GF-D8 (cell line): ENCODE results near the gene VGLL2.

Experiments
- DNase-seq: peaks from one replicate; lab custom pipeline; 2025; lab: John Stamatoyannopoulos, UW

VGLL2 gene

DNA sequence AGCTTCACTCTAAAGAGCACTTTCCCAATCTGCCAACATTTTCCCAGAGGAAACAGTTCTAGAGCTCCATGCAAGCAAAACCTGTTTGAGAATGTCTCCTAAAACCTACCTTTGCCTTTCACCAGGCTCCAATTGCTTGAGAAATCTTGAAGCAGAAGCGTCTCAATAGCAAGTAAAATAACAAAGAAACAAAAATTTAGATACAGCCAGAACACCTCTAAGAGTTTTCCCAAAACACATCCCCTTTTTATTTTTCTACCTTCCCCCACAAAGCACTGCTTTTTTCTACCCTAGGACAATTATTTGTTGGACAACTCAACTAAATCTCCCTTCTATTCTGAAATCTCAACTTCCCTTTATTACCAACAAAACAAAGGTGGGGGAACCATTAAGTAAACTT, 3.6 kb downstream of the VGLL2 start:
- DNase-seq = no peak

DNA sequence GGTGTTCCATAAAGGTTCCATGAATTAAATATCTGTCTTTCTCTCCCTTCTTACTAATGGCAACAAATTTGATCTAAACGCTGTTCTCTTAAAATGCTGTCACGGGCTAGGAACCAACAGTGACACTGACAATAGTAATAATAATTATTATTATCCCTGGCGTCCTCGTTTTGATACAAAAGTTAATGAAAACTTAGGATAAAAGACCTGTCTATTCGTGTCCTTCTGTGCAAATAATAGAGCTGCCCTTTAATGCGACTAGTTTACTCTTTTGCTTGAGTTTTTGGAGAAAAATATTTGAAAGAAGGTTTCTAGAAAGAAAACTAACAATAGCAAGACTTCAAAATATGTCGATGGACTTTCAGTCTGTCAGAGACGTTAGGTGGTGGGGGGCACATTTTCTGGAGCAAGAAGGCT, 4.3 kb downstream of the VGLL2 start:
- no peak for DNase-seq

DNA sequence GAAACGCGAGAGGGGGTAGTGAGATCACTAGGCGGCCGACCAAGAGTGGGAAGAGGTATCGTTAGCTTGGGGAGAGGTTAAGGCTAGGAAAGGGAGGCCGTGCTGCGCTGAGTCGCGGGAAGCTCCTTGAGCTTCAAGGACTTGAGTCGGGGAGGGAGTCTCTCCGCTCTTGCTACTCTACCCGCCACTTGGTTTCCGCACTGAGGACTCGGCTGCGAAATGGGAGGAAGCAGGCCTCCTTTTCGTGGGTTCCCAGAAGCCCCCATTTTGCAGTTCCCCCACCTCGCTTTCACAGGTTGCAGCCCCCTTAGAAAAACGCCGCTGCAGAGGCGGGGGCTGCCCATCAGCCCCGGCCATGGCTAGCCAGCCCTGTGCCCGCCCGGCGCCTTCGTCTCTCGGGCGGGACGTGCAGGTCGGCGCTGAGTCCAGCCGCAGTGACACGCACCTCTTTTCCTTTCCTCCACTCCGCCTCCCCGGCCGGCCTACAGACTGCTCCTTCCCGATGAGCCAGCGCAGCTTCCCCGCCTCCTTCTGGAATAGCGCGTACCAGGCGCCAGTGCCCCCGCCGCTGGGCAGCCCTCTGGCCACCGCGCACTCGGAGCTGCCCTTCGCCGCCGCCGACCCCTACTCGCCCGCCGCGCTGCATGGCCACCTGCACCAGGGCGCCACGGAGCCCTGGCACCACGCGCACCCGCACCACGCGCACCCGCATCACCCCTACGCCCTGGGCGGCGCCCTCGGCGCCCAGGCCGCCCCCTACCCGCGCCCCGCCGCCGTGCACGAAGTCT, 4.9 kb downstream of the VGLL2 start:
- no peak for DNase-seq

DNA sequence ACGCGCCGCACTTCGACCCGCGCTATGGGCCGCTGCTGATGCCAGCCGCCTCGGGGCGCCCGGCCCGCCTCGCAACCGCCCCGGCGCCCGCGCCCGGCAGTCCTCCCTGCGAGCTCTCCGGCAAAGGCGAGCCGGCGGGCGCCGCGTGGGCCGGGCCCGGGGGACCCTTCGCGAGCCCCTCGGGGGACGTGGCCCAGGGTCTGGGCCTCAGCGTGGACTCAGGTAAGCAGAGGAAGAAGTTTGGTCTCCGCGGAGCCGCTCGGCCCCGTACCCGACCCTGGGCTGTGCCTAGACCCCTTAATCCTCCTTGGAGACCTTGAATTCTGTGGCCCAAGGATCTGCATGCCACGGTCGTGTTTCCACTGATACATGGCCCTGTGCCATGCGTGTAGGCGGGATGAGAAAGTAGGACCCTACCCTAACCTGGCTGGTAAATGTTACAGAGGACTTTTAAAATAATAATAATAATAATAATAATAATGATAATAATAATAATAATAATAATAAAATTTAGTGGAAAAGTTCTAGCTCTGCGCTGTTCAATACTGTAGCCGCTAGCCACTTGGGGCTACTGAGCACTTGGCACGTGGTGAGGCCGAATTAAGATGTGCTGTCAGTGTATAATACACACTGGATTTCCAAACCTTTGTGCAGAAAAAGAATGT, 5.6 kb downstream of the VGLL2 start:
- no peak for DNase-seq

DNA sequence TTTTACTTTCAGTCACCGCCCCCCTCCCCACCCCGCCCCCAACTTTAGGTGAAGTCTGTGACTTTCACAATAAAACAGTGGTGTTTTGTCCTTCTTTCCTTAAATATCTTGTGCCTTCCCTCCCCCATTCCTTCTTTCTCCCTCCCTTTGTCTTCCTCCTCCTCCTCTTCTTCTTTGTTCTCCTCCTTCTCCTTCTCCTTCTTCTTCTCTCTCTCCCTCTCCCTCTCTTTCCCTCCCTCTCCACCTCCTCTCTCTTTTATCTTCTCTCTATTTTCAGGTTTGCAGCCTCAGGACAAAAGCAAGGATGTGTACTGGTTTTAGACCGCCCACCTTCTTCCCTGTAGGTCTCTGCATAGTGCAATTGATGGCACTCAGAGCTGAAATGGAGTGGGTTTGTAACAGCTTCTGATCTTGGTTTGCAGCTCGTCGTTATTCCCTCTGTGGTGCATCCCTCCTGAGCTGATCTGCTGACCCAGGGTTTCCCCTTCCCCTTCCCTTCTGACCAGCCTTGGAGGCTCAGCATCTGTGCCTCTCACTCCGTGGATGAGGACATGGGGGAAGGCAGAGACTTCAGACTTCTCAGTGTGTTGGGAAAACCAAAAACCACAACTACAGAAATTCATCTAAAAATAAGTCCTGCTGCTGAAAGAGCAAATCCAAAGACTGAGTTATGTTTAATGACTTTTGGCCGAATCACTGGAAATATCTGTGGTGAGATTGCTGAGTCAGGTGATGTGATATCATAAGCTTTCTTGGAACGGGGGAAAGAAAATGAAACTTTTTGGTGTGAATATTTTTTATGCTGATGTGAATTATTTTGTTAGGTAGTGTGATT, 6.9 kb downstream of the VGLL2 start:
- no peak for DNase-seq

DNA sequence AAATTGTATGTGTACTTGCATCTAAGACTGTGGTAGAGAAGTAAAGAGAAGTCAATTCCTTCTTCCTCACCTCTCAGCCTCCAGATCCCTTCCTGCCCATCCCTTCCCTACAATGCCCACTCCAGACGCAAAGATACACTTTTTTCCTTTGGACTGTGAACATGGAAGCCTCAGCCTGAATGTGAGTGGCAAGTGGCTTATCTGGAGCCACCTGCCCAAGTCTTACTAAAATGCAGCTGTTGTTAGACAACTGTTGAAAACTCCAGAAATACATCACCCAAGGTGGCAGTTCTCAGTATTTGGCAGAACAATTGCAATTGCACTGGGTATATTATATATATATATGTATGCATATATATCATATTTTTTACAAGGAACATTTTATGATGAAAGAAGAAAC, 7.5 kb downstream of the VGLL2 start:
- DNase-seq = no peak

DNA sequence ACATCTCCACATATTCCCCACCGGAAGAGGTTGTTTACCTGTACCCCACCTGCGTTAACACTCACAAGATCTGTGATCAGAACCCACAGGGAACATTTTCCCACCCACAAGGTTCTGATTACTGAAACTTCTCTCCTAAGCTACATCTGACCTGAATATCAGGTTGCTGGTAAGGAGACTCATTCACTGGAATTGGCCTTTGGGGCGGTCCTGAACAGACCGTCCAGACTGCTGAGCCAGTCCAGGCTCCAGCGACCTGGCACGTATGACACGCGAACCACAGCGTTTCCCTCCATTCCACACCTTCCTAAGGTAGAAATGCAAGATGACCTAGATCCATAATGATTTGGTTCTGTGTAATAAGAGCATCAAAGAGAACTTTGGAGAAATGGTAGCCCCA, 9.8 kb downstream of the VGLL2 start:
- DNase-seq = no peak

DNA sequence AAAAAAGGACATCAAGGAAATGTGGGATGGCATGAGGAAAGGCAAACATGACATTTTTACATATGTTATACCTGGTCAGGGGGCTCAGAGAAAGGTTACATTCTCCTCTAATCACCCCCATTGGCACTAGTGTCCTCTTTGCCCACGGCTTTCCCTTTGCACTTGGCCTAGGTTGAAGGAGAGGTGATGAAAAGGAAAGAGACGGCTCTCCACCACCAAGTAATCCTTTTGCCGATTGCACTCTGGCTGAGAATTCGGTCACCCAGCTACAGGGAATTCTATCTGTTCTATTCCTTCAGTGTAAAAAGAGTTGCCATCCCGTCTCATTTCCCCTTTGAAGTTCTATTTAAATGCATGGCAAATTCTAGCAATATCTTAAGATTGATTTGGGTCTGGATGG, 10.4 kb downstream of the VGLL2 start:
- DNase-seq = no peak

DNA sequence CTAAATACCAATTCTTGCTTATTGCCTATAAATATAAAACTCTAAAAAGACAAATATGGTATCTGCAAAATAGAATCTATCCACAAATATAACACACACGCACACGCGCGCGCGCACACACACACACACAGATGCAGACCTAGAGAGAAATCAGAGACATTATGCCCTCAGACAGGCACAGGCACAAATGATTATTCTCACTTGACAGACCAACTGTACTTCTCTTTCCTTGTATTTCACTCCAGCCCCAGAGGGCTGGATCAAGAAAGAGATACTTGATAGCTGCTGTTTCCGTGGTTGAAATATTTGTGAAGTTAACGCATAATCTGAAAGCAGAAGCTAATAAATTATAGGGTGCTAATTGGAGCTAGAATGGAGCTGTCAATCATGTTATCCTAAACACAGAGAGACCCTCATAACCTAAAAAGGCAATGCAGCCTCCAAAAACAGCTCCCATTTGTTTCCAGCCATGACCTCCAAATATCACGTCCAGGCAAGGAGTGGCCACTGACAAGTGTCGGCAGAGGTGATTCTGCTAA, 11.5 kb downstream of the VGLL2 start:
- DNase-seq = no peak

DNA sequence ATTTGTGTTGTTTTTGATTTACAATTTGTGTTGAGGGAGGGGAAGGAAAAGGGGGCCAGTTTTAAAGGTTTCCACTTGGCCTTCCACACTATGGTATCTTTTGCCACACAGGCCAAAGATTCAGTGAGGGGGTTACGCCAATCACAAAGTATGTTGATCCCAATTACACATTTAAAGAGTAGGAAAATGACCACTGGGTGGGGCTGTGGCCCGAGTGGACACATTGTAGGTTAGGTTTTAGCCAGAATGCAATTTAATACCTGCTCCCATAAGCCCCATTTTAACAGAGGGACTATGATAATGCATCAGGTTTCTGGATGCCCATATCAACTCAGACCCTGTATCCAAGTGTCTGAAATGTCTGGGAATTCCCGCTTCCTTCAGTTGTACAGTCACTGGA, 15.6 kb downstream of the VGLL2 start:
- DNase-seq = no peak

DNA sequence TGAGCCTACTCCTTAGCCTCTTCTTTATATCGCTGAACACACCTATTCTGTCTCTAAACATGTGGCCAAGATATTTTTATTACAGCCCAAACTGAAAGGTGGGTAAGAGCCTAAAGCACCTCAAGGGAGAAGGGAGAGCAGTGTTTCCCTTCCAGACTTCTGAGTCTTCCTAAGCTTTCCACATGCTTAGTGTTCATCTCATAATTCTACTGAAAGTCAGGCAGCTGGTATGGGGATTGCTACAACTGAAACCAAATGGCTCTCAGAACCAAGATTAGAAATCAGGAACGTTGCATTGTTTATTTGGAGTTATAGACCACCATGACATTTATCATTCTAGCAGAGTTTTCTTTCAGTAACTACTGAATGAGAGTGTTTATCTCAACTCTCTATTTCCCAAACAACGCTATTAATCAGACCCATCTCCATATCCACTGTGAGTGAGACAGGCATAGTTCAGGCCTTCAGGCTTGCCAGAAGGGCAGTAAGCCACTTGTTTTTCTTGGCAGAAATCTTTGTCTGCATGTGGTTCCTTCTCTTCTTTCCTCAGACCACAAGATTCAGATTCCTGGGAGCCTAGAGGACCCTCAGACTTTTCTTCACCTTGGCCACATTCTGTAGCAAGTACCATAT, 22.8 kb downstream of the VGLL2 start:
- DNase-seq = no peak

DNA sequence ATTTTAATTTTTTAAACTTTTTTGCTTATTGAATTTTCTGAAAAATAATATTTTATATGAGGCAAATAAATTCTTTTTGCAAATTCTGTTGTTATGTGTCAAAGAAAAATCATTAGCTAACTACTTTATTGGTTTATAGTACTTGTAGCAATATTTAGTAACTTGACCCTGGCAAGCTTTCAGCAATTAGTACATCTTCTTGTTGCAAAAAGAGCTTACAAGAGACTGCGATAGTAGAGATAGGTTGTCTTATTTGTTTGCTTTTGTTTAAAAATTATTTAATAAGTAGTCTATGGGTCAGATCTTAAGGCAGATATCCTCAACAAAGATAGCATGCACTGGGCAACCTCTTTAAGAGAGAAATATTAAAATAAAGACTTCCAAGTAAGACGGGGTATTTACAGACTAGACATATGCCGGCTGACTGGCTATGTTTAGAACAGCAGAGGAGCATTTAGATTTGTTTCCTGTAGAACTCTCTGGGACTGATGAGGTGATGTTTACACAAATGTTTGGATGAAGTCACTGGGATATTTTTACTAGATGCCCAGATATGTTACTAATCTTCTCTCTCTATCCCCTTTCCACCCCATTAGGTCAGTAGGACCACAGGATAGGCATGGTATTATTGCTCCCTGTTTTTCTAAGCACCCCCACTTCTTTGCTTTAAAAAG, 25.0 kb downstream of the VGLL2 start:
- no peak for DNase-seq

DNA sequence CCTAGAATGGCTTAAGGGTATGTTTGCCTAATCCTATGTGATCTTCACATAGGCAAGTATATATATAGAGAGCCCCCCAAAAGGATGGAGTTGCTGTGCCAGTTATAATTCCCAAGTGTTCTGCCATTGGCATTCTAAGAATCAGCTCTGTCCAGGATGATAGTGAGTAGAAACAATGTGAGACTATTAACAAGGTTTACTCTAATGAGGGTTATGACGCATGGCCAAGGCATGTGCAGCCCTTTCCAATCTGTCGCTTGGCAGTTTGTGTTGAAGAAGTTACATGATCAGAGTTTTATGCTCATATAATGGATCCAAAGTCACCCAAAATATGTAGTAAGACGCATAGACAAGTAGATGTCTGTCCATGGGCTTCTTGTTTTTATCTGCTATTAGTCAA, 33.6 kb downstream of the VGLL2 start:
- no peak for DNase-seq

DNA sequence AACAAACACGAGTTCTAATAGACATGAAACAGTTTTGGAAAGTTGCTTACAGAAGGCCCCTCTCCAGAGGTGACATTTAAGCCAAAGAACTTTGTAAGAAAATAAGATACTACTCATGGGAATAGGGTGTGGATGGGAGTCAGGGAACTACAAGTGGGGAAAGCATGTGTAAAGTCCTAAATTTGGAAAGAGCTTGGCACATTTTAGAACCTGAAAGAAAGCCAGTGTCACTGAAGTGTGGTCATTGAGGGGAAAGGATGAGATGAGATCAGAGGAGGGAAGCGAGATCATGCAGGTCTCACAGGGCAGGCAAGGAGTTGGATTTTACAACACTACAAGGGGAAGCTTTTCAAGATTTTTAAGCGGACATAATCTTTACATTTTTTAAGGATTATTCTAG, 38.0 kb downstream of the VGLL2 start:
- no peak for DNase-seq

DNA sequence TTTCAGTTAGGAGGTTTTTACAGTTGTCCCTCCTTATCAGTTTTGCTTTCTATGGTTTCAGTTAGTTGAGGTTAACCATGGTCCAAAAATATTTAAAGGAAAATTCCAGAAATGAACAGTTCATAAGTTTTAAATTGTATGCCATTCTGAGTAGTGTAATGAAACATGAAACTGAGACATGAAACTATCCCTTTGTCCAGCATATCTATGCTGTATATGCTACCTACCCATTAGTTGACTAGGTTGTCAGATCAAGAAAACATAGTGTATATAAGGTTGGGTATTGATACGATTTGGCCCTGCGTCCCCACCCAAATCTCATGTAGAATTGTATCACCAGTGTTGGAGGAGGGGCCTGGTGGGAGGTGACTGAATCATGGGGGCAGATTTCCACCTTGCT, 39.1 kb downstream of the VGLL2 start:
- DNase-seq = no peak

DNA sequence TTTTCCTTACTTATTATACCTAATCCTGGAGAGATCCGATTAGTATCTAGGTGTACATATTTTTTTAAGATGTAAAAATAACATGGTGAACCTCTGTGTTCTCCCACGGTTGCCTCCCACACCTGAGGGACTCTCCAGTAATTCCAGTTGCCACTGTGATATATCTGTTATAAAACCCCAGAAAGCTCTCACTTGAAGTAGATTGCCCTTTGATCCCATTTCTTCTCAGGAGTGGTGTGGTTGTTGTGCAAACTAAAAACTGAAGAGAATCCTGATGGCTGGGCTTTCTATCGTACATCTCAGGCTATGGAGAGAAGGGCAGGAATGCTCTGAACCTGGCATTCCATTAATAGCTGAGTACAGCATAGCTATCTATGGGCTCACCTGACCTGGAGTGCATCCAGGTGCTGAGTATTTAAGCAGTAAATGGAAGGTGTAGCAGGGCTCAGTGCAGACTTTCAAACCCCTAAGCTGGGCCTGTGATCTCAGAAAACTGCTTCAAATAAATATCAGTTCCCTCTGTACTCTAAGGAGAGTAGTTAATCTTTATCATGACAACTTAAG, 41.0 kb downstream of the VGLL2 start:
- DNase-seq = no peak

DNA sequence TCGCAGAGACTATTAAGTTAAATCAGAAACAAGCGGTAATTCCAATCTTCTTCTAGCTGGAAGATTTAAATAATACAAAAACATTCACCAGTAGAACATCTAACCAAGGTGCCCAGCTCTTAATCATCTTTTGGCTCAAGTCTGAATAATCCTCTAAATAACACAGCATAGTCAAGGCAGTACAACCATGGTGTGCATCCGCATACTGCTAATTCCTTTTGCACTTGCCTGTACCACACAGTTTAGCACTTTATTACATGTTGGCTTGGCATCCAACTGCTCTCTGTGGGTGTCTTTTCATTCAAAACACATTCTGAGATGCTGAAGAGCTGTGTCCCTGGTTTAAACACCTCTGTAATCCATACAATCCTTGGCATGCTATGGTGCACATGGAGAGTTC, 42.3 kb downstream of the VGLL2 start:
- no peak for DNase-seq

DNA sequence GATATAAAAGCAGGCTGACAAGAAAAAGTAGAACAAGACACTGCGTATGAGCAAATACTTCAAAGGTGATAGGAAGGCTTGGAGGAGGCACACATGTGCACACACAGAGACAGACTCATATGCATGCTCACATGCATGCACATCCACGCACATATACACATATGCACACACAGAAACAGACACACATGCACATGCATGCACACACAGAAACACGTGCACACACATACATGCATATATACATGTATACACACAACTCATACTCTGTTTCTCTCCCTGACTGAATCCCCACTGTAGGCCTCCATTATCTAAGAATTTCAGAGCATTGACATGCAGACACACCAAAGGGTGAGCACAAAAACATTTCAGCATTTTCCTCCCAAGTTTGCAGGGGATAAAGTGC, 43.7 kb downstream of the VGLL2 start:
- no peak for DNase-seq

DNA sequence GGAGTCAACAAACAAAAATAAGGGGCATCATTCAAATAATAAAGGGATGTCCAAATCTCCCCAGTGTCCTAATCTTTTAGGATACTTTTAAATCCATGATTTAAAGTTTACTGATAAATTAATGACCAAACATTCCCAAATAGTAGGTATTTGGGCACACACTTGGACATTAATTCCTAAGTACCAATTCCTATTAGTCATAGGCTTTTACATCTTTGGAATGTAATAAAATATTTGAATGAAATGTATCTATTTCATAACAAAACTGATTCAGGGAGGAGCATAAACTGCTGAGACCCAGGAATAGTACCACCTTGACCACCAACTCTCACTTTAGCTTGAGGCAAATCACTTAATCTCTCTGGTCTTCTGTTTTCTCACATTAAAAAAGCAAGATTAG, 44.3 kb downstream of the VGLL2 start:
- no peak for DNase-seq

DNA sequence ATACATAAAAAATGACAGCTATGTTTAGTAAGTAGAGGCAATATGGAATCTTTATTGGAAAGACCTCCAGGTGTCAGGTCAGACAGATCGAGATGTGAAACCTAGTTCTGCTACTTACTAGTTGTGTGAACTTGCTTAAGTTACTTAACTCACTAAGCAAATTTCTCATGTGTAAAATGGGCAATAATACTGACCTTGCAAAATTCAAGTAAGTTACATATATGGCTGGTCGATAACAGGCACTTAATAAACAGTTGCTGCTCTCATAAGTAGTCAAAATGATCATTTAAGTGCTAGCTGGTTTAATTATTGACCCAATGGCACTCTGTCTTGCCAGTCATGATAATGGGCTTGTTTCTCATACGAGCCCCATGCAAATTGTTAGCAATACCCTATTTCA, 46.0 kb downstream of the VGLL2 start:
- no peak for DNase-seq

DNA sequence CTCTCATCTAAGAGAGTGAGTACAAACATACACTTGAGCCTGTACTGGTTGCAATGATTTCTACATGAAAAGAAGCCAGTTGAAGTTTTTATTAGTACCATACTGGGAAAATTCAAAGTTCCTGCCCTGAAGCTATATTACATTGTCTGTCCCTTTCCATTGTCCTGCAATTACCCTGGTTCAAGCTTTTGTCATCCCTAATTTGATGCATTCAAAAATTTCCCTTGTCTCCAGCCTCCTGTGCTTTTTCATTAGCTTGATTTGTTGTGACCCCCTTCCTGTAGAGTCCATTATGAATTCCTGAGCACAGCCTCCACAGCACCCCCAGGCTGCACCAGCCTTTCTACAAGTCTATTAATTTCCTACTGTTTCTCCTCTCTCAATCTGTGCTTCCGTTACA, 46.4 kb downstream of the VGLL2 start:
- DNase-seq = no peak
